ENCODE data around the gene KLC4. TPM values are rescaled to one million over a fixed set of nuclear protein-coding genes. Genes with fewer than 3 reads are reported as not detected.

Gene KLC4
- total RNA-seq, 3 donors from 2014 or later (not counting 1 experiment from before 2014, with no cell fraction given), result 35.9 to 39.4 (median 37.4) TPM

DNA sequence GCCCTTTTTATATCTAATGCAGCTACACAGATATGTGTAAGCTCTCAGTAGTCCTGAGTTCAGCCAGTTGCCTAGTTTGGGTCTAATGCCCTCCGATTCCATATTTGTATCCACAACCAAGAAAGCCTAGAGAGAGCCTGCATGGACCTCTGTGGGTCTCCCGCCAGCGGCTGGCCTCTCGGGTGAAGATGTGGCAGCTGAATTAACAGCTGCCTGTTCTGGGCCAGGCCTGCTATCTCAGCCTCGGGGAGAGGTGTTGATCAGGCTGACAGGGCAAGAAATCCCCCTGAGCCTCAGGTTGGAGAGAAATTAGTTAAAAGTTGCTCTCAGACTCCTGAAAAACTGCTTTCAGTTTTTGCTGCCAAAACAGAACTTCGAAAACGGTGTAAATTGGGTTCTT is 36.5 kb downstream of the KLC4 start:
- no peaks in the 10 kb centered on the region for H3K27me3 ChIP-seq (ENCODE audit: control insufficient read depth, insufficient read depth, low read length)
- no peak overlapping the region for H3K4me3 ChIP-seq (ENCODE audit: low read length)
- Mint-ChIP-seq H3K27ac (no peak overlapping the region), H3K4me3 (no peak overlapping the region), H3K4me1 (peaks cover 0 to 8% of the 10 kb centered on the region in 2 donors), H3K27me3 (ENCODE audit: low read depth in 2 of 2) (no peaks in the 10 kb centered on the region), H3K9me3 (no peaks in the 10 kb centered on the region), H3K36me3 (no peaks in the 10 kb centered on the region)
- DNase-seq (no peak), ATAC-seq (no peak)
- H3K27ac ChIP-seq (ENCODE audit: low read length), result no peak overlapping the region
- TF ChIP-seq, protein P1, sequence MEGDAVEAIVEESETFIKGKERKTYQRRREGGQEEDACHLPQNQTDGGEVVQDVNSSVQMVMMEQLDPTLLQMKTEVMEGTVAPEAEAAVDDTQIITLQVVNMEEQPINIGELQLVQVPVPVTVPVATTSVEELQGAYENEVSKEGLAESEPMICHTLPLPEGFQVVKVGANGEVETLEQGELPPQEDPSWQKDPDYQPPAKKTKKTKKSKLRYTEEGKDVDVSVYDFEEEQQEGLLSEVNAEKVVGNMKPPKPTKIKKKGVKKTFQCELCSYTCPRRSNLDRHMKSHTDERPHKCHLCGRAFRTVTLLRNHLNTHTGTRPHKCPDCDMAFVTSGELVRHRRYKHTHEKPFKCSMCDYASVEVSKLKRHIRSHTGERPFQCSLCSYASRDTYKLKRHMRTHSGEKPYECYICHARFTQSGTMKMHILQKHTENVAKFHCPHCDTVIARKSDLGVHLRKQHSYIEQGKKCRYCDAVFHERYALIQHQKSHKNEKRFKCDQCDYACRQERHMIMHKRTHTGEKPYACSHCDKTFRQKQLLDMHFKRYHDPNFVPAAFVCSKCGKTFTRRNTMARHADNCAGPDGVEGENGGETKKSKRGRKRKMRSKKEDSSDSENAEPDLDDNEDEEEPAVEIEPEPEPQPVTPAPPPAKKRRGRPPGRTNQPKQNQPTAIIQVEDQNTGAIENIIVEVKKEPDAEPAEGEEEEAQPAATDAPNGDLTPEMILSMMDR (IDR thresholded peaks at IDR 0.05), result no peak
- WGBS (ENCODE audit: insufficient coverage), result 48% methylated on average over 7 of the region's 7 CpGs
- no peaks in the 10 kb centered on the region for H3K4me1 ChIP-seq (ENCODE audit: control insufficient read depth, insufficient read depth, low read length)
- H3K36me3 ChIP-seq (ENCODE audit: control insufficient read depth, insufficient read depth, low read length), result no peaks in the 10 kb centered on the region
- H3K9me3 ChIP-seq (ENCODE audit: control insufficient read depth, insufficient read depth, low read length), result no peaks in the 10 kb centered on the region
- intact Hi-C loops (cut with micrococcal nuclease), result no loop called here

DNA sequence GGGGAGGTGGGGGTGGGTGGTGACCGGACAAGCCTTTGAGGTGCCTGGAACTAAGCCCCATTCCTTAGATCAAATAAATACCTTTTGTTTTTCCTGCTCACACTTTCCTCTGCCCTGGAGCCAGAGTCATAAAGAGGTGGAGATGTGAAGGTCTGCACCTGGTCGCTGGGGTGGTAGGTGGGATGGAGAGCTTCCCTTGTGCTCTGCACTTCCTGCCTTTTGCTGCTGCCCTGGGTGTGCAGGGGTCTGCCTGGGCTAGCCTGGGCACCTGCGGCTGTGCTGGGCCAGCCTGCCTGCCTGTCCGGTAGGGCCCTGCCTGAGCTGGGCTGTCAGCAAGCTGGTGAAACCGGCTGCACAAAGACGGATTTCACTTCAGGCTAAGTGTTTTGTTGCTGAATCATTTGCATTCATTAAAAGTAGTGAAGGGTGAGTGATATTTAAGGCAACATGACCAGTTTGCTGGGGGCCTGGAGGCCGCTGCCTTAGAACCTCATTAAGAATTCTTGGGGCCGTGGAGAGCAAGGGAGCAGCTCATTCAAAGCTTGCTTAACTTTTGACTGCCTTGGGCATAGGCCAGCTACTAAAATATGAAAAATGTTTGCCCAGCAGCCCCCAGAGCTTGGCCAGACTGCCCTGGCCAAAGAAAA is 37.1 kb downstream of the KLC4 start:
- WGBS (ENCODE audit: insufficient coverage), result 71% methylated on average over 7 of the region's 8 CpGs
- H3K4me3 ChIP-seq (ENCODE audit: low read length), result no peak overlapping the region
- TF ChIP-seq, protein P1 (IDR thresholded peaks at IDR 0.05), result no peak
- H3K9me3 ChIP-seq (ENCODE audit: control insufficient read depth, insufficient read depth, low read length), result no peaks in the 10 kb centered on the region
- H3K27ac Mint-ChIP-seq, result no peak overlapping the region
- H3K27me3 Mint-ChIP-seq (ENCODE audit: low read depth in 2 of 2), result no peaks in the 10 kb centered on the region
- no peaks in the 10 kb centered on the region for H3K36me3 ChIP-seq (ENCODE audit: control insufficient read depth, insufficient read depth, low read length)
- no peak for ATAC-seq
- no peaks in the 10 kb centered on the region for H3K4me1 ChIP-seq (ENCODE audit: control insufficient read depth, insufficient read depth, low read length)
- H3K27me3 ChIP-seq (ENCODE audit: control insufficient read depth, insufficient read depth, low read length), result no peaks in the 10 kb centered on the region
- intact Hi-C loops (cut with micrococcal nuclease), result no loop called here
- H3K27ac ChIP-seq (ENCODE audit: low read length), result no peak overlapping the region
- H3K9me3 Mint-ChIP-seq, result no peaks in the 10 kb centered on the region
- no peak overlapping the region for H3K4me3 Mint-ChIP-seq
- no peaks in the 10 kb centered on the region for H3K36me3 Mint-ChIP-seq
- DNase-seq, result no peak
- H3K4me1 Mint-ChIP-seq, result peaks cover 0 to 8% of the 10 kb centered on the region in 2 donors

DNA sequence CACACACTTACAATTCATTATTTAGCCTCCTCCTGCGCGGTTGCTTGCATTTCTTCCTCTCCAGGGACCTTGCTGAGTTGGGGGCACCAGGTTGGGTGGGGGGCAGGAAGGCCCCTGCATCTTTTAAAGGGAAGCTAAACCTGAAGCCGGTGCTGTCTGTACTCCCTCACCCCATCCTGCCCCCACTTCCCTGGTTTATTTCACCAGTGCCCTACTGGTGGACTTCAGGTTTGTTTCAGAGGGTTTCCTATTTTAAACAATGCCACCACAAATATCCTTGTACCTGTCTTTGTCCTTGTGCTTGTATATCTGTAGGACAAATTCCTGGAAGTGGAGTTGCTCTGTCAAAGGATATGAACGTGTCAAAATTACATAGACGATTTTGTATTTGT is 37.7 kb downstream of the KLC4 start:
- Mint-ChIP-seq H3K9me3 (no peaks in the 10 kb centered on the region), H3K27me3 (ENCODE audit: low read depth in 2 of 2) (no peaks in the 10 kb centered on the region), H3K36me3 (no peaks in the 10 kb centered on the region), H3K4me1 (peaks cover 0 to 8% of the 10 kb centered on the region in 2 donors), H3K27ac (no peak overlapping the region), H3K4me3 (no peak overlapping the region)
- no peaks in the 10 kb centered on the region for H3K36me3 ChIP-seq (ENCODE audit: control insufficient read depth, insufficient read depth, low read length)
- no peaks in the 10 kb centered on the region for H3K9me3 ChIP-seq (ENCODE audit: control insufficient read depth, insufficient read depth, low read length)
- TF ChIP-seq, protein P1 (IDR thresholded peaks at IDR 0.05), result no peak
- H3K4me1 ChIP-seq (ENCODE audit: control insufficient read depth, insufficient read depth, low read length), result no peaks in the 10 kb centered on the region
- H3K27me3 ChIP-seq (ENCODE audit: control insufficient read depth, insufficient read depth, low read length), result no peaks in the 10 kb centered on the region
- H3K4me3 ChIP-seq (ENCODE audit: low read length), result no peak overlapping the region
- ATAC-seq (no peak), DNase-seq (no peak)
- intact Hi-C loops (cut with micrococcal nuclease), result no loop called here
- H3K27ac ChIP-seq (ENCODE audit: low read length), result no peak overlapping the region
- WGBS (ENCODE audit: insufficient coverage), result 64% methylated on average over 3 of the region's 5 CpGs

DNA sequence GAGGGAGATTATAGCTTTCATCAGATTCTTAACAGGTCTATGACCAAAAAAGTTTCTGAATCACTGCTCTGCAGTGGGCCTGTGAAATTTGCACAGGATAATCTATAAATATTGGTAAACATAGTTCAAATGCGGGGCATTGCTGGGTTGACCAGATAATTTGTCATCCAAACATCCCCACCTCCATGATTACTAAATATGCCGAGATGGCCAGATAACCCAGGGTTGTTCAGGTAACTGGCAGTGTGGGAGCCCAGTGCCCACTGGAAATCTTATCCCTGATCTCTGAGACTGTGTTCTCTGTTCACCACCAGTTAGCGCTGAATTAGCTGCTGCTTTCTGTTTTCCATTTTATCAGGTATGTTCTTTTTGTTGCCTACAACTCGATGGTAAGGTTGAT is 38.1 kb downstream of the KLC4 start:
- no peak overlapping the region for H3K27ac Mint-ChIP-seq
- H3K4me1 ChIP-seq (ENCODE audit: control insufficient read depth, insufficient read depth, low read length), result no peaks in the 10 kb centered on the region
- H3K36me3 Mint-ChIP-seq, result no peaks in the 10 kb centered on the region
- TF ChIP-seq, protein P1 (IDR thresholded peaks at IDR 0.05), result no peak
- no peaks in the 10 kb centered on the region for H3K27me3 ChIP-seq (ENCODE audit: control insufficient read depth, insufficient read depth, low read length)
- no peak overlapping the region for H3K27ac ChIP-seq (ENCODE audit: low read length)
- H3K27me3 Mint-ChIP-seq (ENCODE audit: low read depth in 2 of 2), result no peaks in the 10 kb centered on the region
- H3K36me3 ChIP-seq (ENCODE audit: control insufficient read depth, insufficient read depth, low read length), result no peaks in the 10 kb centered on the region
- intact Hi-C loops (cut with micrococcal nuclease), result no loop called here
- ATAC-seq (no peak), DNase-seq (no peak)
- no peak overlapping the region for H3K4me3 Mint-ChIP-seq
- whole genome bisulfite sequencing (ENCODE audit: insufficient coverage), result 89% methylated on average over 3 of the region's 4 CpGs
- no peak overlapping the region for H3K4me3 ChIP-seq (ENCODE audit: low read length)
- H3K9me3 Mint-ChIP-seq, result no peaks in the 10 kb centered on the region
- H3K9me3 ChIP-seq (ENCODE audit: control insufficient read depth, insufficient read depth, low read length), result no peaks in the 10 kb centered on the region
- peaks cover 0 to 8% of the 10 kb centered on the region in 2 donors for H3K4me1 Mint-ChIP-seq
